A549 treated with Hydrocortisone at 1 μM for 4 hours (cell line): ENCODE data around the gene ADAM21. TPM values are rescaled to one million over a fixed set of nuclear protein-coding genes. Genes with fewer than 3 reads are reported as not detected.

Experiments
- total RNA-seq: library from RNA; stranded (reverse); fragments of 200-300 nt; extraction: Qiagen RNA extraction; gene quantifications from 5 replicates; pipeline ENCODE4 v1.2.3, GENCODE V29; 2022

ADAM21 gene
- 0.03 TPM in 2 of 5 replicates, not detected in the others for total RNA-seq

DNA sequence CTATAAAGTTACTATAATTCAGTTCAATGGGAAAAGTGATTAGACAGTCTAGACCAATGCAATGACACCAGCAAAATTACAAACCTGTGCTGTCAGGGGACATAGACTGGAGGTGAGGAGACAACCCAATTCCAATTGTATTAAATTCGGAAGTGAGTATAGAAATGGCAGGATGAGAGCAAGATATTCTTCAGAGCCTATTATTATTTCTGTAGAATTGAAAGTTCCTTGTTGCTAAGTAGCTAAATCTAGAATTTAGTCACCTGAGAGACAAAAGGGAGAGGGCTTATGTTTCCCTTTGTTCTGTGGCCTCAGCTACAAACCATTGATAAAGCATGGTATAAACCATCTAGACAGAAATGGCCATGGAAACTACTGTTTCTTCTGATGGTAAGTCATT, at the start of gene ADAM21:
ADAM21 (plus strand) TSS at position 301 of the 400 bp plus-strand sequence. CDS start 5,326 bp downstream, outside the sequence.

DNA sequence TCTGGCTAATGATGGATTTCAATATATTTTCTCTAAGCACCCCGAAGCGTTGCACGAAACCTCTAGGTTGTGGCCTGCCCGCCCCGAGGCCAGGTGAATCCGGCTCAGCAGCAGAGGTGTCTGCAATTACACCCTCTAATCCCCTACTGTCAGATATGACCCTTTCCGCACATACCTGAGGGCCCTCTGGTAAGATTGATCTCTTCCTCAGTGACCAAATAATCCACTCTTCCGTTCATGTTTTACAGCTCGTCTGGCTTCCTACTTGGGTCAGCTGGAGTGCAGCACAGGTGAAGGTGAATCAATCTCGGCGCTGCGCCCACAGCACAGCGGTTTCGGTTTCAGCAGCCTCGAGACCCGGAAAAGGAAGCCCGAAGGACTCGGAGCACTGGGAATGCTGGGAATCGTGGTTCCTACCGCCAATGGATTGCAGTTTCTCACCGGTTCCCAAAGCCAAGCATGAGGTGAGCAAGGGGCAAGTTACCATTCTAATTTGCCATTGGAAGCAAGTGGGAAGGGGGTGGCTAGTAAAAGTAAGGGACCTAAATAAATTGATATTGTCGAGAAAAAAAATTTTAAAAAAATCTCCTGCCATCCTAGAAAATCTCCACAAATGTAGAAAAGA, 35.1 kb upstream of the ADAM21 start, which contains the start of gene SYNJ2BP:
SYNJ2BP (minus strand) TSS at position 366 of the 625 bp plus-strand sequence; CDS start at position 239, 127 bp downstream.

Other genes with a start within 250 kb of the ADAM21 start
- 55.4 to 69.1 TPM (median 59.0 TPM) in 5 replicates for gene COX16, start 92.5 kb upstream of the ADAM21 start, total RNA-seq
- gene SYNJ2BP, start 35.1 kb upstream of the ADAM21 start, total RNA-seq = 8.2 to 11.6 TPM (median 10.2 TPM) in 5 replicates
- not detected in 5 replicates for gene ADAM20, start 82.8 kb downstream of the ADAM21 start, total RNA-seq
- 39.4 to 47.5 TPM (median 44.6 TPM) in 5 replicates for gene MED6, start 148.5 kb downstream of the ADAM21 start, total RNA-seq
- 2.8 to 3.5 TPM (median 3.3 TPM) in 5 replicates for gene TTC9, start 189.7 kb downstream of the ADAM21 start, total RNA-seq